HepG2 (cell line): ENCODE measurements around the gene AGAP1. TPM values are rescaled to one million over a fixed set of nuclear protein-coding genes. Genes with fewer than 3 reads are reported as not detected.
A peak's percentile ranks its signal among the peaks of the same experiment; 100 is the strongest.

ENCODE experiments used
- AGO2 ChIP-seq: fragments of 200-400 bp; formaldehyde crosslinking; optimal IDR thresholded peaks from 2 replicates; pipeline ENCODE3; 2017; ENCODE audit warnings: mild to moderate bottlenecking, low read depth, low read length, moderate library complexity
- DR1 ChIP-seq: sonication (generic); formaldehyde crosslinking; IDR thresholded peaks from 2 replicates; pipeline ENCODE4 v1.8.0; 2021; ENCODE audit warnings: mild to moderate bottlenecking, missing genetic modification reagents, inconsistent platforms
- HOXD1 ChIP-seq: sonication (generic); formaldehyde crosslinking; IDR thresholded peaks from 2 replicates; pipeline ENCODE4 v1.5.0; 2020; ENCODE audit warnings: missing genetic modification reagents
- NONO ChIP-seq, 2 experiments: fragments of 450-650 bp in 1 of 2; sonication (generic) in 1 of 2; formaldehyde crosslinking in 1 of 2; IDR thresholded peaks in 1 of 2; conservative IDR thresholded peaks in 1 of 2; 2 replicates each; pipeline versions ENCODE4 v1.6.1 to v1.8.0; 2017 to 2022; ENCODE audit warnings: mild to moderate bottlenecking in 1 of 2, missing genetic modification reagents in 1 of 2, moderate library complexity in 1 of 2
- PHB2 ChIP-seq: fragments of 450-650 bp; IDR thresholded peaks from 2 replicates; pipeline ENCODE4 v1.6.1; 2018; ENCODE audit not compliant: partially characterized antibody
- PITX1 ChIP-seq: sonication (generic); formaldehyde crosslinking; IDR thresholded peaks from 2 replicates; pipeline ENCODE4 v1.5.1; 2020; ENCODE audit warnings: mild to moderate bottlenecking, missing genetic modification reagents
- SOX13 ChIP-seq, 3 experiments: fragments of 450-650 bp in 1 of 3; sonication (generic) in 1 of 3; formaldehyde crosslinking in 1 of 3; IDR thresholded peaks in 2 of 3; conservative IDR thresholded peaks in 1 of 3; 2 replicates each; pipeline versions ENCODE4 v1.5.0 to v1.6.1; 2016 to 2020; ENCODE audit warnings: antibody characterized with exemption in 1 of 3, mild to moderate bottlenecking in 1 of 3, missing compliant biosample characterization in 1 of 3, missing genetic modification reagents in 1 of 3, moderate library complexity in 1 of 3
- ZNF12 ChIP-seq: sonication (generic); formaldehyde crosslinking; IDR thresholded peaks from 2 replicates; pipeline ENCODE4 v1.5.0; 2020; ENCODE audit warnings: missing genetic modification reagents
- ZNF564 ChIP-seq: sonication (generic); formaldehyde crosslinking; IDR thresholded peaks from 2 replicates; pipeline ENCODE4 v1.8.1; 2023; ENCODE audit warnings: mild to moderate bottlenecking, missing genetic modification reagents
- ZNF644 ChIP-seq: IDR thresholded peaks from 2 replicates; pipeline ENCODE4 v1.6.1; 2016; ENCODE audit warnings: low read depth
- polyA plus RNA-seq, 8 experiments: library from polyadenylated mRNA; depleted of rRNA in 3 of 8; stranded (reverse) in 7 of 8; unstranded in 1 of 8; fragments of >200 nt; fragmentation: Illumina TruSeq in 4 of 8; extraction: Trizol in 4 of 8; gene quantifications; 2 replicates each; pipeline versions ENCODE4 v1.2.1 to v1.2.3, GENCODE V29; 2011 to 2016; ENCODE audit warnings: low read depth in 4 of 8, missing spikeins in 1 of 8, mixed read lengths in 1 of 8; ENCODE audit not compliant: insufficient read depth in 1 of 8
- total RNA-seq, 5 experiments: library from RNA; depleted of rRNA; stranded (reverse); fragments of >200 nt; fragmentation: Illumina TruSeq; extraction: Trizol; gene quantifications; 2 replicates each; pipeline ENCODE4 v1.2.3, GENCODE V29; 2016; ENCODE audit warnings: low read depth in 1 of 5
- TF ChIP-seq, protein P1 (sequence below): sonication (generic); formaldehyde crosslinking; conservative IDR thresholded peaks from 2 replicates; pipeline ENCODE4 v1.4.0; 2020; ENCODE audit warnings: missing genetic modification reagents
- TF ChIP-seq, protein P2 (sequence below): sonication (generic); formaldehyde crosslinking; conservative IDR thresholded peaks from 2 replicates; pipeline ENCODE4 v1.4.0; 2020; ENCODE audit warnings: missing genetic modification reagents
- TF ChIP-seq, protein P3 (sequence below): sonication (generic); formaldehyde crosslinking; IDR thresholded peaks from 2 replicates; pipeline ENCODE4 v1.5.0; 2020; ENCODE audit warnings: missing genetic modification reagents
- TF ChIP-seq, protein P4 (sequence below): sonication (generic); formaldehyde crosslinking; IDR thresholded peaks from one replicate; pipeline ENCODE4 v1.5.1; 2020; ENCODE audit warnings: mild to moderate bottlenecking, missing genetic modification reagents; ENCODE audit errors: not compliant biosample characterization

Gene AGAP1
- total and polyA plus RNA-seq, 2 of the 13 experiments (the other 11 are each of a cell fraction or from before 2014, with no cell fraction given): 21.2 to 32.7 TPM

DNA sequence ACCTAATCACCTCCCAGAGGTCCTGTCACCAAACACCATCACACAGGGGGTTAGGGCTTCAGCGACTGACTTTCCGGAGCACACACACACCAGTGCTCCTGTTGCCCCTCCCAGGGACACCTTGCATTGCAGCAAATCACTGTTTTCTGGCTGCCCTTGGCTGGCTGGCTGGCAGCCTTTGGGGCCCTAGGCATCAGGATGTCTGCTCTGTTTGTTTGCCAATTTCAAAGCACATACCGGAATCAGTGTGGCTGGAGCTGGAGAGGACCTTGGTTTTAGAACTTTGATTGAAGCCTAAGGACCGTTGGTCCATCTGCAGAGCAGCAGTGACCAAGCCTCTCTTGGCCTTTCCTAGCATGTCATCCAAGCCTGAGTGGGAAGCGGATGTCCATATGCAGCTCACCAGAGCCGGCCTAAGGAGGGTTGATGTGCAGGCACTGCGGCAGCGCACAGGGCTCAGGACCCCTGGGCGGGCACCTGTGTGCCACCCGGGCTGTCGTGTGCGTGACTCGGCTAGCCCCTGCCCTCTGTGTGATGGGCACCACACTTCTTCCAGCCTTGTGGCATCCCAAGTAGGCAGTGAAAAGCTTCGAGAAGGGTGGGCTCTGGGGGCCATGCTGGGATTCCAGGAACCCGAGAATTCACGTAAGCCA, 612.2 kb downstream of the AGAP1 start (continued):
- TF ChIP-seq, protein P1, sequence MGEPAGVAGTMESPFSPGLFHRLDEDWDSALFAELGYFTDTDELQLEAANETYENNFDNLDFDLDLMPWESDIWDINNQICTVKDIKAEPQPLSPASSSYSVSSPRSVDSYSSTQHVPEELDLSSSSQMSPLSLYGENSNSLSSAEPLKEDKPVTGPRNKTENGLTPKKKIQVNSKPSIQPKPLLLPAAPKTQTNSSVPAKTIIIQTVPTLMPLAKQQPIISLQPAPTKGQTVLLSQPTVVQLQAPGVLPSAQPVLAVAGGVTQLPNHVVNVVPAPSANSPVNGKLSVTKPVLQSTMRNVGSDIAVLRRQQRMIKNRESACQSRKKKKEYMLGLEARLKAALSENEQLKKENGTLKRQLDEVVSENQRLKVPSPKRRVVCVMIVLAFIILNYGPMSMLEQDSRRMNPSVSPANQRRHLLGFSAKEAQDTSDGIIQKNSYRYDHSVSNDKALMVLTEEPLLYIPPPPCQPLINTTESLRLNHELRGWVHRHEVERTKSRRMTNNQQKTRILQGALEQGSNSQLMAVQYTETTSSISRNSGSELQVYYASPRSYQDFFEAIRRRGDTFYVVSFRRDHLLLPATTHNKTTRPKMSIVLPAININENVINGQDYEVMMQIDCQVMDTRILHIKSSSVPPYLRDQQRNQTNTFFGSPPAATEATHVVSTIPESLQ (CRISPR knock-in tag): no peak
- TF ChIP-seq DR1 (no peak), HOXD1 (CRISPR knock-in tag) (no peak; the same call in 1 of the 2 replicates), ZNF12 (CRISPR knock-in tag) (no peak; the same call in 1 of the 2 replicates), AGO2 (no peak), PITX1 (CRISPR knock-in tag) (peak; percentile 29; the same call in 1 of the 2 replicates), NONO (IDR thresholded peaks at IDR 0.05) (no peak), NONO (CRISPR knock-in tag; conservative IDR thresholded peaks at IDR 0.05) (no peak), ZNF644 (CRISPR knock-in tag) (peak; percentile 18; the same call in 1 of the 2 replicates), PHB2 (no peak), ZNF564 (no peak), SOX13 (IDR thresholded peaks at IDR 0.05) (0 out of 2 replicates have a peak, but pooled peaks have one; percentile 33), SOX13 (CRISPR knock-in tag; conservative IDR thresholded peaks at IDR 0.05 in 1 of 2, IDR thresholded peaks at IDR 0.05 in 1 of 2) (peak in 1 of 2 experiments; percentile 80; a peak in 2 of 4 replicates)
- TF ChIP-seq, protein P2, sequence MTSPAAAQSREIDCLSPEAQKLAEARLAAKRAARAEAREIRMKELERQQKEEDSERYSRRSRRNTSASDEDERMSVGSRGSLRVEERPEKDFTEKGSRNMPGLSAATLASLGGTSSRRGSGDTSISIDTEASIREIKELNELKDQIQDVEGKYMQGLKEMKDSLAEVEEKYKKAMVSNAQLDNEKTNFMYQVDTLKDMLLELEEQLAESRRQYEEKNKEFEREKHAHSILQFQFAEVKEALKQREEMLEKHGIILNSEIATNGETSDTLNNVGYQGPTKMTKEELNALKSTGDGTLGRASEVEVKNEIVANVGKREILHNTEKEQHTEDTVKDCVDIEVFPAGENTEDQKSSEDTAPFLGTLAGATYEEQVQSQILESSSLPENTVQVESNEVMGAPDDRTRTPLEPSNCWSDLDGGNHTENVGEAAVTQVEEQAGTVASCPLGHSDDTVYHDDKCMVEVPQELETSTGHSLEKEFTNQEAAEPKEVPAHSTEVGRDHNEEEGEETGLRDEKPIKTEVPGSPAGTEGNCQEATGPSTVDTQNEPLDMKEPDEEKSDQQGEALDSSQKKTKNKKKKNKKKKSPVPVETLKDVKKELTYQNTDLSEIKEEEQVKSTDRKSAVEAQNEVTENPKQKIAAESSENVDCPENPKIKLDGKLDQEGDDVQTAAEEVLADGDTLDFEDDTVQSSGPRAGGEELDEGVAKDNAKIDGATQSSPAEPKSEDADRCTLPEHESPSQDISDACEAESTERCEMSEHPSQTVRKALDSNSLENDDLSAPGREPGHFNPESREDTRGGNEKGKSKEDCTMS (CRISPR knock-in tag): no peak
- TF ChIP-seq, protein P3, sequence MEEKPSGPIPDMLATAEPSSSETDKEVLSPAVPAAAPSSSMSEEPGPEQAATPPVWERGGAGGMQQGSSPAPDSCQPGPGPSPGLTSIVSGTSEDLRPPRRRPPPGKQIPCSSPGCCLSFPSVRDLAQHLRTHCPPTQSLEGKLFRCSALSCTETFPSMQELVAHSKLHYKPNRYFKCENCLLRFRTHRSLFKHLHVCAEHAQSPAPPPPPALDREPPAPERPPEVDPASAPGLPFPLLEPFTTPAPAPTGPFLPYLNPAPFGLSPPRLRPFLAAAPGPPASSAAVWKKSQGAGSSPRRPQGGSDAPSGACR (CRISPR knock-in tag): no peak
- TF ChIP-seq, protein P4, sequence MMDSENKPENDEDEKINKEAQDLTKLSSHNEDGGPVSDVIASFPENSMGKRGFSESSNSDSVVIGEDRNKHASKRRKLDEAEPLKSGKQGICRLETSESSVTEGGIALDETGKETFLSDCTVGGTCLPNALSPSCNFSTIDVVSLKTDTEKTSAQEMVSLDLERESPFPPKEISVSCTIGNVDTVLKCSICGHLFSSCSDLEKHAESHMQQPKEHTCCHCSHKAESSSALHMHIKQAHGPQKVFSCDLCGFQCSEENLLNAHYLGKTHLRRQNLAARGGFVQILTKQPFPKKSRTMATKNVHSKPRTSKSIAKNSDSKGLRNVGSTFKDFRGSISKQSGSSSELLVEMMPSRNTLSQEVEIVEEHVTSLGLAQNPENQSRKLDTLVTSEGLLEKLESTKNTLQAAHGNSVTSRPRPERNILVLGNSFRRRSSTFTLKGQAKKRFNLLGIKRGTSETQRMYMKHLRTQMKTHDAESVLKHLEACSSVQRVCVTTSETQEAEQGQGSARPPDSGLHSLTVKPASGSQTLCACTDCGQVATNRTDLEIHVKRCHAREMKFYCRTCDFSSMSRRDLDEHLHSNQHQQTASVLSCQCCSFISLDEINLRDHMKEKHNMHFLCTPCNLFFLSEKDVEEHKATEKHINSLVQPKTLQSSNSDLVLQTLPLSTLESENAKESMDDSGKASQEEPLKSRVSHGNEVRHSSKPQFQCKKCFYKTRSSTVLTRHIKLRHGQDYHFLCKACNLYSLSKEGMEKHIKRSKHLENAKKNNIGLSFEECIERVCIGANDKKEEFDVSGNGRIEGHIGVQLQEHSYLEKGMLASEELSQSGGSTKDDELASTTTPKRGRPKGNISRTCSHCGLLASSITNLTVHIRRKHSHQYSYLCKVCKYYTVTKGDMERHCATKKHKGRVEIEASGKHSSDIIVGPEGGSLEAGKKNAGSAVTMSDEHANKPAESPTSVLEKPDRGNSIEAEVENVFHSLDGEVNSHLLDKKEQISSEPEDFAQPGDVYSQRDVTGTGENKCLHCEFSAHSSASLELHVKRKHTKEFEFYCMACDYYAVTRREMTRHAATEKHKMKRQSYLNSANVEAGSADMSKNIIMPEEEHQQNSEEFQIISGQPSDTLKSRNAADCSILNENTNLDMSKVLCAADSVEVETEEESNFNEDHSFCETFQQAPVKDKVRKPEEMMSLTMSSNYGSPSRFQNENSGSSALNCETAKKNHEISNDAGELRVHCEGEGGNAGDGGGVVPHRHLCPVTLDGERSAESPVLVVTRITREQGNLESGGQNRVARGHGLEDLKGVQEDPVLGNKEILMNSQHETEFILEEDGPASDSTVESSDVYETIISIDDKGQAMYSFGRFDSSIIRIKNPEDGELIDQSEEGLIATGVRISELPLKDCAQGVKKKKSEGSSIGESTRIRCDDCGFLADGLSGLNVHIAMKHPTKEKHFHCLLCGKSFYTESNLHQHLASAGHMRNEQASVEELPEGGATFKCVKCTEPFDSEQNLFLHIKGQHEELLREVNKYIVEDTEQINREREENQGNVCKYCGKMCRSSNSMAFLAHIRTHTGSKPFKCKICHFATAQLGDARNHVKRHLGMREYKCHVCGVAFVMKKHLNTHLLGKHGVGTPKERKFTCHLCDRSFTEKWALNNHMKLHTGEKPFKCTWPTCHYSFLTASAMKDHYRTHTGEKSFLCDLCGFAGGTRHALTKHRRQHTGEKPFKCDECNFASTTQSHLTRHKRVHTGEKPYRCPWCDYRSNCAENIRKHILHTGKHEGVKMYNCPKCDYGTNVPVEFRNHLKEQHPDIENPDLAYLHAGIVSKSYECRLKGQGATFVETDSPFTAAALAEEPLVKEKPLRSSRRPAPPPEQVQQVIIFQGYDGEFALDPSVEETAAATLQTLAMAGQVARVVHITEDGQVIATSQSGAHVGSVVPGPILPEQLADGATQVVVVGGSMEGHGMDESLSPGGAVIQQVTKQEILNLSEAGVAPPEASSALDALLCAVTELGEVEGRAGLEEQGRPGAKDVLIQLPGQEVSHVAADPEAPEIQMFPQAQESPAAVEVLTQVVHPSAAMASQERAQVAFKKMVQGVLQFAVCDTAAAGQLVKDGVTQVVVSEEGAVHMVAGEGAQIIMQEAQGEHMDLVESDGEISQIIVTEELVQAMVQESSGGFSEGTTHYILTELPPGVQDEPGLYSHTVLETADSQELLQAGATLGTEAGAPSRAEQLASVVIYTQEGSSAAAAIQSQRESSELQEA (CRISPR knock-in tag): no peak
